ENCODE results near the gene NDST4. TPM values are rescaled to one million over a fixed set of nuclear protein-coding genes. Genes with fewer than 3 reads are reported as not detected.

Gene NDST4
- not detected in 2 replicates for total RNA-seq

- DNase-seq (ENCODE audit: low read depth in 2 of 2): no peak
Observed at GRCh38 chr4:115113506-115114106, at the start of gene NDST4. NDST4 (minus strand) TSS chr4:115113620; CDS start chr4:115077036, 36,584 bp downstream.

- no peak for DNase-seq (ENCODE audit: low read depth in 2 of 2)
Observed at GRCh38 chr4:115159141-115159540, 45.7 kb upstream of the NDST4 start.

GRCh38 chr4:115158296-115158695 is 44.9 kb upstream of the NDST4 start:
- no peak for DNase-seq (ENCODE audit: low read depth in 2 of 2)

- no peak for DNase-seq (ENCODE audit: low read depth in 2 of 2)
Observed at GRCh38 chr4:115154826-115155225, 41.4 kb upstream of the NDST4 start.

- DNase-seq (ENCODE audit: low read depth in 2 of 2): no peak
Observed at GRCh38 chr4:115152965-115153364, 39.5 kb upstream of the NDST4 start.

- DNase-seq (ENCODE audit: low read depth in 2 of 2): no peak
Observed at GRCh38 chr4:115152081-115152480, 38.7 kb upstream of the NDST4 start.

GRCh38 chr4:115149106-115149505 is 35.7 kb upstream of the NDST4 start:
- no peak for DNase-seq (ENCODE audit: low read depth in 2 of 2)

GRCh38 chr4:115145393-115146160 is 32.2 kb upstream of the NDST4 start:
- no peak for DNase-seq (ENCODE audit: low read depth in 2 of 2)

GRCh38 chr4:115128037-115128436 is 14.6 kb upstream of the NDST4 start:
- no peak for DNase-seq (ENCODE audit: low read depth in 2 of 2)

GRCh38 chr4:115126491-115126890 is 13.1 kb upstream of the NDST4 start:
- DNase-seq (ENCODE audit: low read depth in 2 of 2): no peak

- DNase-seq (ENCODE audit: low read depth in 2 of 2): no peak
Observed at GRCh38 chr4:115121351-115122043, 8.1 kb upstream of the NDST4 start.

- DNase-seq (ENCODE audit: low read depth in 2 of 2): no peak
Observed at GRCh38 chr4:115119804-115120352, 6.5 kb upstream of the NDST4 start.

GRCh38 chr4:115117651-115118050 is 4.2 kb upstream of the NDST4 start:
- DNase-seq (ENCODE audit: low read depth in 2 of 2): no peak

- DNase-seq (ENCODE audit: low read depth in 2 of 2): no peak
Observed at GRCh38 chr4:115110191-115111181, 2.9 kb downstream of the NDST4 start.

- no peak for DNase-seq (ENCODE audit: low read depth in 2 of 2)
Observed at GRCh38 chr4:115108850-115109249, 4.6 kb downstream of the NDST4 start.

- DNase-seq (ENCODE audit: low read depth in 2 of 2): no peak
Observed at GRCh38 chr4:115107411-115107810, 6.0 kb downstream of the NDST4 start.

GRCh38 chr4:115101675-115102074 is 11.7 kb downstream of the NDST4 start:
- no peak for DNase-seq (ENCODE audit: low read depth in 2 of 2)

- DNase-seq (ENCODE audit: low read depth in 2 of 2): peak; percentile 2 to 5
Observed at GRCh38 chr4:115090483-115091075, 22.8 kb downstream of the NDST4 start.

- DNase-seq (ENCODE audit: low read depth in 2 of 2): no peak
Observed at GRCh38 chr4:115082633-115083032, 30.8 kb downstream of the NDST4 start.

GRCh38 chr4:115076691-115077090 is 36.7 kb downstream of the NDST4 start:
- no peak for DNase-seq (ENCODE audit: low read depth in 2 of 2)

- DNase-seq (ENCODE audit: low read depth in 2 of 2): no peak
Observed at GRCh38 chr4:115058533-115058932, 54.9 kb downstream of the NDST4 start.
